Left kidney (tissue), 2 donors: ENCODE results near the gene PHACTR4. TPM values are rescaled to one million over a fixed set of nuclear protein-coding genes. Genes with fewer than 3 reads are reported as not detected.
A peak's percentile ranks its signal among the peaks of the same experiment; 100 is the strongest.
"Not testable (repeated sequence)": the region's sequence is repeated elsewhere in the genome, so short reads cannot be mapped to it uniquely, and the experiment has no call there.

ENCODE experiments used
- DNase-seq: peaks from one replicate; pipeline ENCODE4 v3.0.0-alpha.2; 2013
- polyA plus RNA-seq: library from polyadenylated mRNA; unstranded; fragments of 120-200 nt; gene quantifications from one replicate; pipeline ENCODE4 v1.2.1, GENCODE V29; 2013; ENCODE audit not compliant: insufficient read length

PHACTR4 gene
- polyA plus RNA-seq, 1 donor, result 105 TPM

- DNase-seq, result no peak
These were observed 125.2 kb downstream of the PHACTR4 start for GRCh38 chr1:28494737-28495136.

GRCh38 chr1:28499553-28499952, 130.0 kb downstream of the PHACTR4 start:
- DNase-seq, result no peak

GRCh38 chr1:28501925-28502324, 132.4 kb downstream of the PHACTR4 start:
- DNase-seq, result no peak

GRCh38 chr1:28503117-28503516, 133.6 kb downstream of the PHACTR4 start:
- DNase-seq, result no peak

DNA sequence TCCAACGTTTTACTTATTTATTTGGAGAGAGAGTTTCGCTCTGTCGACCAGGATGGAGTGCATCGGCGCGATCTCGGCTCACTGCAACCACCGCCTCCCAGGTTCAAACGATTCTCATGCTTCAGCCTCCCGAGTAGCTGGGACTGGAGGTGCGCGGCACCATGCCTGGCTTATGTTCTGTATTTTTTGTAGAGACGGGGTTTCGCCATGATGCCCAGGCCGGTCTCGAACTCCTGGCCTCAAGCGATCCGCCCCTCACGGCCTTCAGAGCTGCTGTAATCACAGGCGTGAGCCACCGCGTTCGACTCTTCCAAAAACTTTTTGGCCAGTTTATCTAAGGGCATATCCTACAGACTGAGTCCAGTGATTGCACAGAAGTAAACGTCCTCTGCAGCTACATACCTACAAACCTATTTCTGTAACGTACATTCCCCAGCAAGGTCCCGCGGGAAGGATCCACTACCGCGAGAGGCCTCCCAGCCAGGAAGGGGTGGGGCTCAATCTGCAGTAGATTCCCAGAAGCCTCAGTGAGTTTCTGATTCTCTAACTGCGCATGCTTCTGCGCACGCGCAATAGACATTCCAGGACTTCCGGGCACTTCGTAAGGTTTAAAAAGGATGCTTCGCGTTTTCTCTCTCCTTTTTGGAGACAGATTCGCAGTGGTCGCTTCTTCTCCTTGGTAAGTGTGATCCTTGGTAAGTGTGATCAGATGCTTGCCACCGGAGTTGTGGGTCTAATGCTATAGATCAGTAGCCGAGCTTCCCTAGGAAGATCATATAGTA, 136.1 kb downstream of the PHACTR4 start, which contains the start of gene RCC1:
RCC1 (plus strand) TSS at position 638 of the 782 bp plus-strand sequence. CDS start 23,824 bp downstream, outside the sequence.
- peak; percentile 99 for DNase-seq

- no peak for DNase-seq
These were observed 137.3 kb downstream of the PHACTR4 start for GRCh38 chr1:28506907-28507246.

- no peak for DNase-seq
These were observed 137.7 kb downstream of the PHACTR4 start for GRCh38 chr1:28507247-28507645.

- DNase-seq, result no peak
These were observed 138.3 kb downstream of the PHACTR4 start for GRCh38 chr1:28507646-28508434.

GRCh38 chr1:28508435-28508754, 138.9 kb downstream of the PHACTR4 start:
- no peak for DNase-seq

- DNase-seq, result no peak
These were observed 140.2 kb downstream of the PHACTR4 start for GRCh38 chr1:28509705-28510272.

DNA sequence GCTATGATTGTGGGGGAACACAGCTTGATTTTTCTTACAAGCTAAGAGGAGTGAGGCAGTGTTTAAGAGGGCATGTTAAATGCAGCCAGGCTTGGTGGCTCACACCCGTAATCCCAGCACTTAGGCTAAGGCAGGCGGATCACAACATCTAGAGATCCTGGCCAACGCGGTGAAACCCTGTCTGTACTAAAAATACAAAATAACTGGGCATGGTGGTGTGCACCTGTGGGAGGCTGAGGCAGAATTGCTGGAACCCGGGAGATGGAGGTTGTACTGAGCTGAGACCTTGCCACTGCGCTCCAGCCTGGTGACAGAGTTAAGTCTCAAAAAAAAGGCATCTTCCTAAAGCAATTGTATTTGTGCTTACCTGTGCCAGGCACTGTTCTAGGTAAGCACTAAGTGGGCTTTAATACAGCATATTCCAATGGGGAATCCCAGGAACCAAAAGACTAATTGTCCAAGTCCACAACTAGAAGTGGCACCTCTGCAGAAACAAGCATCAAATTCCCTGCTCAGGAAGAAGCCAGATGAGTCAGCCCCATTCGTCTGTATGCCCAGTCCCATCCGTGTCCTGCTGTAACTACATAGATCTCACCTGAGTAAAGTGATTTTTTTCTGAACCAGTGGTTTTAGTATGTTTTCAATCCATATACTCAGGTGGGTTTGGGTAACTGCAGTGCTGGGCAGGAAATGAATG, 140.9 kb downstream of the PHACTR4 start:
- DNase-seq, result no peak

DNA sequence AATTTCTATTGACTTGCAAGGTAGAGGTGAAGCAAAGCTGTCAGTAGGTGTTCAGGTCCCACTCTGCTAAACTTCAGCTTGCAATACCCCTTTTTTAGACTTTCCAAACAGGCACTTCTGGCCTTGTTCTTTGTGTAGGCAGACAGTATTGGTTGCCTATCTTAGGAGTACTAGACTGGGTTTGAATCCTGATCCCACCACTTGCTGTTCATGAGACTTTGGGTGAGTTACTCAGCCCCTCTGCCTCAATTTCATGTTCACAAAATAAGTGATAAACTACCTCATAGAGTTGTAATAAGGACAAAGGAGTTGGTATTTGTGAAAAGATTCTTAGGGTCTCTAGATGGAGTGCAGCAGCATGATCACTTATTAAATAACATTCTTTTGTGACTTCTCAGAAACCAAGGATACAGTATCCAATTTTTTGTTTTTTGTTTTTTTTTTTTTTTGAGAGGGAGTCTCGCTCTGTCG, 141.5 kb downstream of the PHACTR4 start:
- DNase-seq, result no peak

DNA sequence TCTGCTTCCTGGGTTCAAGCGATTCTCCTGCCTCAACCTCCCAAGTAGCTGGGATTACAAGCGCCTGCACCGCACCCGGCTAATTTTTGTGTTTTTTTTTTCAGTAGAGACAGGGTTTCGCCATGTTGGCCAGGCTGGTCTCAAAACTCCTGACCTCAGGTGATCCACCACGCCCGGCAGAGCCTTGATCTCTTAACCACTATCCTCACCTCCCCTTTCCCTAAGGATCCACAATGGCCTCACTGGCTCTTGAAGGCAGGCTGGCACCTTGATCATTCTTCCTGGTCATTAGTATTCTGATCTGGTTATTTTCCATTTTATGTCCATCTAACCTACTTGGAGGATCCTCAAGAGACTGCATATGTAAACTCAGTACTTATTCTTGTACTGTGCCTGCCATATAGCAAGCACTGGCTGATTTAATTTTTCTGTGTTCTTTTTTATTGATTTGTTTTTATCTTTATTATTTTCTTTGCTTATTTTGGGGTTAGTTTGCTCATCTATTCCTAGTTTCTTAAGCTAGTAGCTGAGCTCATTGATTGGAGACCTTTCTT, 142.6 kb downstream of the PHACTR4 start:
- DNase-seq, result no peak

- not testable (repeated sequence) for DNase-seq
These were observed 144.9 kb downstream of the PHACTR4 start for GRCh38 chr1:28514445-28514933.

DNA sequence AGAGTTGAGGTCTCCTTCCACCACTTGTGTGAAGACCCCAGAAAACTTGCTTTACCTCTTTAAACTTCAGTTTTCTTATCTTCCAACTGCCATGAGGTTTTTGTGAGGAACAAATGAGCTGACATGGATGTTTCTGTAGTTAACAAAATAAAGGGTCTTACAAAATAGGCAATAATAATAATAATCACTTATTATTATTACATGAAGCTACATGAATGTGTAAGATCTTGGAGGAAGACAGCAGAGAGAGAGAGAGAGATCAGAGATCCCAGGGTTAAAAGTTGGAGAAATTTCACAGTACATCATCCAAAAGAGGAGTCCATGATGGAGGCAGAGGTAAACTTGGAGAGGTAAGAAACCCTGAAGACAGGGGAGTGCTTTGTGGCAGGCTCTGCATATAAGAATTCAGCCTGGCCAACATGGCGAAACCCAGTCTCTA, 147.0 kb downstream of the PHACTR4 start:
- no peak for DNase-seq

- DNase-seq, result no peak
These were observed 148.1 kb downstream of the PHACTR4 start for GRCh38 chr1:28517649-28517999.

DNA sequence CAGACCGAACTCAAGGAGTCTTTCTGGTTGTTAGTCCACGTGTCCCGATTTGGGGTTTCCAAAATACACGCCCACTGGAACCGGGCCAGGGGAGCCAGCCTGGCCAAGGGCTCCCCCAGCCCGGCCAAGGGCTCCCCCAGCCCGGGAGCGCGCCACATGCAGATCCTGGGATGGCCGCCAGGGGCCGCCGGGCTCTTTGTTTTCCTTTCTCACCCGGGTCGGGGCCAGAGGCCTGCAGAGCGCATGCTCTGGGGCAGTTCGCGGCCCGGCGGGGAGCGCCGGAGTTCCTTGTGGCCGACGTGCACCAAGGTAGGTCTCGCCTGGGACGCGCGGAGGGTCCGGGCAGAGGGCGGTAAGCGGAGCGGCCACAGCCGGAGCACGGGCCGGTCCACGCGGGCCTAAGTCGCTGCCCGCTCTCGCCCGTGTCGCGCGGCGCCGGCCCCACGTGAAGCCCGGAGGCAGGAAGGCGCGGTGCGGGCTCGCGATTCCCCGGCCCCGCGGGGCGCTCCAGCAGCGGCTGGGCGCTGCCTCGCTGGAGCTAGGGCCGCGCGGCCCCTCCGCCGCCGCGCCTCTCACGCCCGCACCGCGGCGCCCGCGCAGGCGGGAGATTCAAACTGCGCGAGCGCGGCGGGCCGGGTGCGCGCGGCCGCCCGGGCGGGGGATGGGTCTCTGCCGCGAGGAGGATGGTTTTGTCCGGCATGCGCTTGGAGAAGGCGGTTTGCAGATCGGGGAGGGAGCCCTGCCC, 148.6 kb downstream of the PHACTR4 start:
- peak; percentile 88 for DNase-seq

GRCh38 chr1:28518745-28519341, 149.3 kb downstream of the PHACTR4 start:
- DNase-seq, result no peak

GRCh38 chr1:28519946-28520725, 150.6 kb downstream of the PHACTR4 start:
- DNase-seq, result no peak

GRCh38 chr1:28520796-28521195, 151.3 kb downstream of the PHACTR4 start:
- not testable (repeated sequence) for DNase-seq
